Gastroesophageal sphincter (tissue), 3 donors: Measurements from ENCODE around the gene ARMC12.

Source experiments
- CTCF ChIP-seq, 4 experiments: fragments of 200-600 bp in 2 of 4; fragments of 450-650 bp in 2 of 4; sonication (generic) in 1 of 4; IDR thresholded peaks; one replicate each; pipeline ENCODE4 v1.5.1; 2017 to 2019; ENCODE audit warnings: antibody characterized with exemption in 4 of 4, mild to moderate bottlenecking in 2 of 4, moderate library complexity in 2 of 4
- POLR2A ChIP-seq, 2 donors: fragments of 450-650 bp; IDR thresholded peaks; one replicate each; pipeline ENCODE4 v1.6.1; 2017; ENCODE audit warnings: antibody characterized with exemption in 2 of 2, mild to moderate bottlenecking in 2 of 2, moderate library complexity in 1 of 2

GRCh38 chr6:35706468-35706867, 30.4 kb upstream of the ARMC12 start:
- no peak for TF ChIP-seq CTCF (IDR thresholded peaks at IDR 0.05)
- TF ChIP-seq POLR2A (IDR thresholded peaks at IDR 0.05): no peak
